Bronchial epithelial cell (primary cell): ENCODE results near the gene C1orf116. TPM values are rescaled to one million over a fixed set of nuclear protein-coding genes. Genes with fewer than 3 reads are reported as not detected.

Experiments
- DNase-seq: peaks from one replicate; pipeline ENCODE4 v3.0.0-alpha.2; 2010; ENCODE audit warnings: low read depth
- FAIRE-seq: peaks from 2 replicates; lab custom pipeline; 2011; peaks lifted over from hg19 to GRCh38; lab: Jason Lieb, UNC
- H3K27me3 ChIP-seq: 2 replicates; pipeline ENCODE4 v1.5.1; 2011; ENCODE audit warnings: low read length; ENCODE audit not compliant: control insufficient read depth, insufficient read depth
- H3K36me3 ChIP-seq: 2 replicates; pipeline ENCODE4 v1.5.1; 2011; ENCODE audit warnings: low read length; ENCODE audit not compliant: control insufficient read depth, insufficient read depth
- H3K4me3 ChIP-seq: 2 replicates; pipeline ENCODE4 v1.5.1; 2011; ENCODE audit warnings: mild to moderate bottlenecking, low read depth, low read length, control low read depth
- total RNA-seq: library from RNA; depleted of rRNA; stranded (reverse); fragments of >200 nt; gene quantifications from 2 replicates; pipeline ENCODE4 v1.2.1, GENCODE V29; 2014
- TF ChIP-seq, protein P1 (sequence below): IDR thresholded peaks from 2 replicates; pipeline ENCODE4 v1.5.1; 2011; ENCODE audit warnings: mild to moderate bottlenecking, moderate library complexity, low read length, control low read depth, inconsistent platforms; ENCODE audit not compliant: insufficient read depth, severe bottlenecking

Gene C1orf116
- total RNA-seq, 1 donor from 2014 or later = 20.0 TPM

DNA sequence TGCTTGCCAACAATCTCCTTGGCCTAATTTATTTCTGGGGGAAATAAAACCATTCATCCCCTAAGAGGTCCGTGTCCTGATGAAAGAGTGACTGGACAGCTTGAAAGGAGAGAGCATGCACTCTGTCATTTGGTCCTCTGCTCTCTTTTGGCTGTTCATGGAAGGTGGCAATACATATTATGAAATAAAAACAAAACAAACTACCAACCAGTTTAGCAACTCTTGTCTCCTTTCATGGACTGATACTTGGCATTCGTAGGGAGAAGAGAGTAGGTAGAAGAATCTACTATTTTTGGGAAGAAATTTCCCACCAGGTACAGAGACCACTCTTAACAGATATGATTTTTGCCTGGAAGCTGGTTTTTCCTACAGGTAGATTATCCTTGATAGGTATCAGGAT is 746 bp upstream of the C1orf116 start:
- no peak overlapping the region for H3K4me3 ChIP-seq

DNA sequence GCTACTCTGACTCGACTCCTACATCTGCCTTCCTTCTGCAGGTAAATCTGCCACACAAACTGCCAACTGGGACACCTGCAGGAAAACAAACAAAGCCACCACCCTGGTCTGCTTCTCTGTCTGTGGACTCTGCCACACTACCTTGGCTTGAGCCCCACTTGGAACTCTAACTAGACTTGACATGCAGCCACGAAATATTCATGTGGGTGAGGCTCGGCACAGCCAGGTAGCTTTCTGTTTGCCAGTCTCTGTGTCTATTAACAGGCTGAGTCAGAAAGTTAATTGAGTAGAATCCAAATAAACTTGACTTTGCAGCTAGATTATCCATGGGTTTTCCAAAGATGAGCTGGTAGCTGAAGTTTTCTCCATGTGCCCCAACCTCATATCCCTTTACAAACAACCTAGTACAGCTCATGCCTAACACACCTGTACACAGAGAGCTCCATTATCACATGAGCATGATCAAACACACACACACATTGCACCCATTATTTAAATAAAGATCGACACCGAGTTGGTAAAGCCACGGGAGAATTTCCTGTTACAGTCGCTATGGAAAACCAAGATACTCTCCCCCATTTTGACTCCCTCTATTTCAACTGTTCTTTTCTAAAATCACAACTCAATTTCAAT is 808 bp downstream of the C1orf116 start:
- peak overlapping the region; percentile 74 for H3K4me3 ChIP-seq
- no peaks in the 10 kb centered on the region for H3K27me3 ChIP-seq
- DNase-seq = peak; percentile 64
- FAIRE-seq = peak; percentile 7
- peaks cover 1% of the 10 kb centered on the region for H3K36me3 ChIP-seq
- TF ChIP-seq, protein P1, sequence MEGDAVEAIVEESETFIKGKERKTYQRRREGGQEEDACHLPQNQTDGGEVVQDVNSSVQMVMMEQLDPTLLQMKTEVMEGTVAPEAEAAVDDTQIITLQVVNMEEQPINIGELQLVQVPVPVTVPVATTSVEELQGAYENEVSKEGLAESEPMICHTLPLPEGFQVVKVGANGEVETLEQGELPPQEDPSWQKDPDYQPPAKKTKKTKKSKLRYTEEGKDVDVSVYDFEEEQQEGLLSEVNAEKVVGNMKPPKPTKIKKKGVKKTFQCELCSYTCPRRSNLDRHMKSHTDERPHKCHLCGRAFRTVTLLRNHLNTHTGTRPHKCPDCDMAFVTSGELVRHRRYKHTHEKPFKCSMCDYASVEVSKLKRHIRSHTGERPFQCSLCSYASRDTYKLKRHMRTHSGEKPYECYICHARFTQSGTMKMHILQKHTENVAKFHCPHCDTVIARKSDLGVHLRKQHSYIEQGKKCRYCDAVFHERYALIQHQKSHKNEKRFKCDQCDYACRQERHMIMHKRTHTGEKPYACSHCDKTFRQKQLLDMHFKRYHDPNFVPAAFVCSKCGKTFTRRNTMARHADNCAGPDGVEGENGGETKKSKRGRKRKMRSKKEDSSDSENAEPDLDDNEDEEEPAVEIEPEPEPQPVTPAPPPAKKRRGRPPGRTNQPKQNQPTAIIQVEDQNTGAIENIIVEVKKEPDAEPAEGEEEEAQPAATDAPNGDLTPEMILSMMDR = no peak

More for the DNA sequence above, 746 bp upstream of the C1orf116 start:
- TF ChIP-seq, protein P1 = no peak
- Histone ChIP-seq H3K27me3 (no peaks in the 10 kb centered on the region), H3K36me3 (peaks cover 1% of the 10 kb centered on the region)
- DNase-seq (peak; percentile 22), FAIRE-seq (no peak)

DNA sequence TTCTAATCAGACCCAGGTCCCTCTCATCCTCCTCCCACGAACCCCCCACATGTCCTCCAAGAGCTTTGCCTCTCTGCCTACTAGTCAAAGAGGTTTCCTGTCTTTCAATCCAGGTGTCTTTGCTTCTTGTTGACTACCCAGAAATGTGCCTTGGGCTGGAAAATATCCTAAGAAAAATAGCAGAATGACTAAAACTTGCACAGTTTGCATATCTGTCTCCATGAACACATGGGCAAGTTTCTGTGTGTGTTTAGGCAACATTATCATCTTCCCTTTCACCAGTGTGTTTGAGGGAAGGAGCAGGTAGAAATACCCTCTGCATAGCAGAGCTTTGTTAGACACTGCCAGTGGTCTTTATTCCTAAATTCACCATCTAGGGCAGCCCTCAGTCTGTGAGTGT is 1.5 kb downstream of the C1orf116 start:
- DNase-seq = peak; percentile 31
- FAIRE-seq = no peak
- peak overlapping the region; percentile 74 for H3K4me3 ChIP-seq
- no peaks in the 10 kb centered on the region for H3K27me3 ChIP-seq
- peaks cover 1% of the 10 kb centered on the region for H3K36me3 ChIP-seq
- TF ChIP-seq, protein P1 = no peak

DNA sequence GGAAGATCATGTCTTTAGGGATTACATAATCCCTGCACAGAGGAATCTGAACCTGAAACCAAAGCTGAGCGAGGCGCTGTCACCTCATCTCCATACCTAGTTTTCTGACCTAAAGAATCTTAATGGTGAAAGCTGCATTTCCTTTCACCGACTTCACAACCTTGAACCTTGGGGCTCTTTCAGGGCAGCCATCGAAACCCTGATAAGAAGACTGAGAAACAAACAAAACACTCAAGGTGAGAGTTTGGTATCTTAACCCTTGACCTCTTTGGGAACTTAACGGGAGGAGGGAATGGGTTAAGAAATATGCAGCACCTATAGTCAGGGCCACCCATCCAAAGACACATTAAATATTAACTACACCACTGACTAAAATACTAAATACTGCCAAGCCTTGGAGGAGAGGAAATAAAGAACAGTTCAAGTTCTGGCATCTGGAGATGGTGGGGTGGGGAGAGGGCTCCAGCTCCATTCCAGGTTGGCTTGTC is 2.0 kb downstream of the C1orf116 start:
- no peaks in the 10 kb centered on the region for H3K27me3 ChIP-seq
- TF ChIP-seq, protein P1 = no peak
- no peak for FAIRE-seq
- H3K4me3 ChIP-seq = peak overlapping the region; percentile 74
- peaks cover 1% of the 10 kb centered on the region for H3K36me3 ChIP-seq
- peak; percentile 58 for DNase-seq

DNA sequence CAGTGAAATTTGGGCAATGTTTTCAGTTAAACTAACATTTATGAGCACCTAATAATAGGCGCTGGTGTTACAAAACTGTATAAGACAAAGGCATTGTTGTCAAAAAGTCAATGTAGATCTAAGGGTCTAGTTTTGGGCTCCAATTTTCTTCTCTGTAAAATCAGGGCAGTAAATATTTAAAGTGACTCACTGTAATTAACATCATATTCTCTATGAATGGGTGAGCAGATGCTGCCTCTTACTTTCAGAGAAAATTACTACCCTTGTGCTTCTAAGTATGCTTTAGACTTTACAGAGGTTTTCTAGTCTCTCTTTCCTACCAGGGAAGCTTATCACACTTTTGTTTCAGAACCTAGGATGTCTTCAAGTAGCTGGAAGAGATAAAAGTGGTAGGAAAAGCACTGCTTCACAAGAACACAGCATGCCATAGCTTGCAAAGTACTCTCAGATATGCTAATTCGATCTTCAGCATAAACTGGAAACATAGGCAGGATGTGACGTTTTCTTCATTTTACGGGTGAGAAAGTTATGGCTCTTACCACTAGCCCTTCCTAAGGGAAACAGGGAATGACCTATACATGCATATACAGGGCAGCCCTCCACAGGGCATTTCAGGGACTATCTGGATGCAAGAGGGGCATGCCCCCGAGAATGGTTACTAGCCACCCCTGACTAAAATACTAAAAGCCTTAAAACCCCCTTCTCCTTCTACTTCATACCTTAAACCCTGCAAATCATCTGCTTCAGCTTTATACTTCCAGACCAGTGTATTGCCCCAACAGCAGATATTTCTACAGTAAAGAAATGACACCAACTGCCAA is 2.6 kb downstream of the C1orf116 start:
- no peak for FAIRE-seq
- TF ChIP-seq, protein P1 = no peak
- peak; percentile 88 for DNase-seq
- peaks cover 3% of the 10 kb centered on the region for H3K36me3 ChIP-seq
- H3K27me3 ChIP-seq = no peaks in the 10 kb centered on the region
- peak overlapping the region; percentile 74 for H3K4me3 ChIP-seq
